ENCODE results near the gene HS1BP3.

Gene HS1BP3

DNA sequence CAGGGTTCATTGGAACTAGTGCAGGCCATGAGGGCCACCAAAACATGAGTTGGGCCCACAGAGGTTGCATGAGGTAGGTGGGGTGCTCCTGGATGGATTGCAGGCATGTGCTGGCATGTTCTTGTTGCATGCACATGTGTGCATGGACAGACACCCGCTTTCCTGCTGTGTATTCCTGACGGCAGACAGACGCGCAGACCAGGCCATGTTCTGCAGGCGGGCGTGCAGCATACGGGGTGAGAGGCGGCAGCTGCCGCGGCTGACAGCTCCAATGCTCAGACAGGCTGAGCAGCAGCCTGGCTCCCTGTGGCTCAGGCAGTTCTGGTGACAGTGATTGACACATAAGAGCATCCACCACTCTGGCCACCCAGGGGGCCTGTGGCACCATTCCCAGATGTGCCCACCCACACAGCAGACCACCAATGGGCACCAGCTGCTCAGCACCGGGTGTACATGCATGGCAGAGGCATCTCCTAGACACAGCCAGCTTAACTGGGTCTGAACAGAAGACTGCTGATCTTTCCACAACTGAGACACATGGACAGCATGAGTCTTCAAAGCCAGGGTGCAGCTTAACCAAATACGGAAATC lies 21.2 kb downstream of the HS1BP3 start:
- no peak for DNase-seq (ENCODE audit: low read depth, low spot score)

GRCh38 chr2:20629181-20629580 lies 21.7 kb downstream of the HS1BP3 start:
- DNase-seq (ENCODE audit: low read depth, low spot score), result no peak

- no peak for DNase-seq (ENCODE audit: low read depth, low spot score)
Observed at GRCh38 chr2:20627712-20628380, 23.1 kb downstream of the HS1BP3 start.

GRCh38 chr2:20626698-20627513 lies 24.0 kb downstream of the HS1BP3 start:
- DNase-seq (ENCODE audit: low read depth, low spot score), result no peak

GRCh38 chr2:20626392-20626697 lies 24.6 kb downstream of the HS1BP3 start:
- no peak for DNase-seq (ENCODE audit: low read depth, low spot score)

GRCh38 chr2:20625491-20626391 lies 25.2 kb downstream of the HS1BP3 start:
- peak; percentile 83 for DNase-seq (ENCODE audit: low read depth, low spot score)

GRCh38 chr2:20624884-20625485 lies 25.9 kb downstream of the HS1BP3 start:
- no peak for DNase-seq (ENCODE audit: low read depth, low spot score)

- DNase-seq (ENCODE audit: low read depth, low spot score), result no peak
Observed at GRCh38 chr2:20624156-20624883, 26.6 kb downstream of the HS1BP3 start.

DNA sequence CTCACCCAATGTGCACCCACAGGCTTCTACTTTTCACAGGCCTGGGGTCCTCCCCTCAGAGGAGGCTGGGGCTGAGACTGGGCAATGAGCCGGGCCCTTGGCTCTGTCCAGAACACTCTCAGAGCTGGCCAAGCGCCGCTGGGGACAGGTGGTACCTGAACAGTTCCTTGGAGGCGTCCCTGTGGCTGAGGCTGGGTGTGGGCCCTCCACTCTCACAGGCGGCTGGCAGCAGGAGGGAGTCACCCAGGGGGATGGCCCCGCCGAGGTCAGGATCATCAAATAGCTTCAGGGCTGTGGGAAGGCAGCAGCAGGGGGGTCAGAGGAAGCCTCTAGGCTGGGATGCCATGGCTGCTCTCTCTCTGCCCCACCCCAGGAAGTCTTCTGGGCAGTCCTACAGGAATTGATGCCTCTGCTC lies 27.1 kb downstream of the HS1BP3 start:
- DNase-seq (ENCODE audit: low read depth, low spot score), result no peak

- DNase-seq (ENCODE audit: low read depth, low spot score), result no peak
Observed at GRCh38 chr2:20623241-20623640, 27.7 kb downstream of the HS1BP3 start.

DNA sequence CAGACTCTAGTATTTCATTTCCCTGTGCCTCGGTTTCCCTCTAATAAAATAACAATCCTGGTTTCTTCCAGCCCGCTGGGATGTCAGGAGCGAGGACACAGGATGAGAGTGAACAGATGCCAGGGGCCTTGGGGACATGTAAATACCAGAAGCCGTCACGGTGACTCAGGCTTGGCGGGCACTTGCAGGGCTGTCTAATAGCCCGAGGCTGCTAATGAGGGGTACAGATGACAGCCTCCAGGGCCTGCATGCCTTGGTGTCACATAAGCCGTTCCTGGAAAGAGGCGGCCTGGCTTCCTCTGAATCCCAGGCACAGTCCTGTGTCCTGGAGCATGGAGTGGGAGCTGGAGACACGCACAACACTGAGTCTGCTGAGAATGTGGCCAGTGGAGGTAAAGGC lies 28.2 kb downstream of the HS1BP3 start:
- DNase-seq (ENCODE audit: low read depth, low spot score), result no peak

DNA sequence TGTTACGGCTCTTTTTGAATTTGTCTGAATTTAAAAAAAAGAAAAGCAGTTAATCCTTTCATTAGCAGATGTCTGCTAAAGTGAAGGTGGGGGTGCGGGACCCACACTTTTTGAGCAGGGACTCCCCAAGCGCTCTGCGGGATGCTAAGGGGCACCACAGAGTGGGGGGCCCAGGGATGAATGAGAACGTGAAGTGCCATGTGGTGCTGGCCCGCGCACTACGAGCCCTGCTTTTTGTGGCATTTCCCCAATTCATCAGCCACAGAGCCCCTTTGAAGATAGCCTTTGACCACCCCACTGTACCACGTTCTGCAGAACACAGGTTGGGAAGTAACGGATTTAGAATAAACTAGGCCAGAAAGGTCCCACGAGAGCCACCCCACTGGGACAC lies 28.6 kb downstream of the HS1BP3 start:
- no peak for DNase-seq (ENCODE audit: low read depth, low spot score)

DNA sequence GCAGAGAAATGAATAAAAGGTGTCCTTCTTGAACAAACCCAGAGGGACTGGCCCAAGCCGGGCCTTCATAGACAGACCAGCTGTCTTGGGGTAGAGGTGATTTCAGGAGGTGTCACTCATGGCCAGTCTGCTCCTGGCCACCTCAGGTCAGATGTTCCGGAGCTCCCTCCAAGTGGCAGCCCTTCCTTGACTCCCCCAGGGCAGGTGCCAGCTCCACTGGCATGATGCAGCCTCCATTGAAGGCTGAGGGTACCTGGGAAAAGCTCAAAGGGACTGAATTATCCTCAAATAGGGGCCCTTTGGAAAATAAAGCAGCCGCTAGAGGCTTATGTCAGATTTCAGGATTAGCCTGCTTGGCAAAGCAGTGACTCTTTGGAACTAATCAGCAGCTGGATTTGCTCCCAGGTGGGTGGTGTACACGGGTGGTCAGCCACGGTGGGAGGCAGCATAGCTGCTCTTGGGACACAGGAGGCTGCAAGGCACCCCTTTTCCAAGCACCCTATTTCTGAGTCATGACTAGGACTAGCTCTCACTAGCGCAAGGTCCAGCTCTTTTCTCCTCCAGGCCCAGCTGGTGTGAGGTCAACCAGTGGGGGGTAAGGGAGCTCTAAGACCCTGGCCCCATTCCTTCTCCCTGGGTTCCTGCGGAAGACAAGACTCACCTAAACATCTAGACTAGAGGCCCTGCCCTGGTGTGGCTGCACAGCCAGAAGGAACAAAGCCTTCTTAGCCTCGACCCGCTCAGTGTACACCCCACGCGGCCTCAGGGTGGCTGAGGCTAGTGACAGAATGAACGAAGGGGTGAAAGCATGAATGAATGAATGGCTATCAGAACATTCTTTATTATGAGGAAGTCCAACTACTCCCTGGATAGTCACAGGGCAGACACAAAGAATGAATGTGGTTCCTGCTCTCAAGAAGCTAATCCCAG lies 29.3 kb downstream of the HS1BP3 start:
- no peak for DNase-seq (ENCODE audit: low read depth, low spot score)

- no peak for DNase-seq (ENCODE audit: low read depth, low spot score)
Observed at GRCh38 chr2:20620696-20621365, 30.1 kb downstream of the HS1BP3 start.

DNA sequence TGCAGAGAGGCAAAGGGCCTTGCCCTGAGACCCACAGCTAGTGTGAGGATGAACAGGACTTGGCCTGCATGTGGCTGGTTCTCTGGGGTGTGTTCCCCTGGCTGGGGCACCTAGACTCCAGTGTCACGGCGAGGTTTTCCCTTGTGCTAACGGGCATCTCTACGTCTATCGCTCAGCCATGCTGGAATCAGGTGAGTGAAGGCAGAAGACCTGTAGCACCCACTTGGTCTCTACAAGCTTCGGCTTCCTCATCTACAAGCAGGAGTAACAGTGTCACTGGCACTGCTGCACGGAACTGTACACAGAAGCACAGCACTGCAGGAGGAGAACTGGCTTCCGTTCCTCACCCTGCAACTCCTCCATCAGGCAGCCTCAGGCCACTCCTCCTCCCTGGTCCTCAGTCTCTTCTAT lies 30.6 kb downstream of the HS1BP3 start:
- DNase-seq (ENCODE audit: low read depth, low spot score), result no peak

GRCh38 chr2:20619624-20620024 lies 31.3 kb downstream of the HS1BP3 start:
- no peak for DNase-seq (ENCODE audit: low read depth, low spot score)

- no peak for DNase-seq (ENCODE audit: low read depth, low spot score)
Observed at GRCh38 chr2:20618886-20619521, 31.9 kb downstream of the HS1BP3 start.

GRCh38 chr2:20618468-20618885 lies 32.4 kb downstream of the HS1BP3 start:
- DNase-seq (ENCODE audit: low read depth, low spot score), result no peak

Measured in brain pericyte (primary cell).